Measurements from ENCODE around the gene TSHZ1.

Gene TSHZ1

DNA sequence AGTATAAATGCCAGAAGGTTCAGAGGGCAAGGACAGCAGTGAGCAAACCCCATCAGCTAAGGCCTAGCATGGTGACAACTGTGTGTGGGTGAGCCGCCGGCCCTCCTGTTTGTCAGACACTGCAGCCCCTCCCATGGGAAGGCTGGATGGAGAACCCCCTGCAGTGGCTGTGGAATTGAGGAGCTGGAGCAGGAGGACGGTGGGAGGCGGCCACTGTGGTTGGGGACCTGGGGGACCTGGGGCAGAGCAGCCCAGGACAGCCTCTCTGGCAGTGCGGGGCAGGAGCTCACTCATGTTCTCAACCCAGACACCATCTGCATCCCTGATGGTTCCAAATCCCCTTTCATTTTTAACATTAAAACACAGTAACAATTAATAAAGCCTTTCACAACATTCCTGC is 68.8 kb downstream of the TSHZ1 start:
- no peak overlapping the region for H3K27ac Mint-ChIP-seq
- H3K27me3 Mint-ChIP-seq (ENCODE audit: low read depth, poor library complexity): peaks cover 2% of the 10 kb centered on the region
- no peak overlapping the region for H3K4me3 Mint-ChIP-seq
- no peaks in the 10 kb centered on the region for H3K9me3 Mint-ChIP-seq
- H3K36me3 Mint-ChIP-seq (ENCODE audit: low read depth): peaks cover 61% of the 10 kb centered on the region
- DNase-seq: no peak
- H3K4me1 Mint-ChIP-seq: peaks cover 61% of the 10 kb centered on the region
- TF ChIP-seq, protein P1, sequence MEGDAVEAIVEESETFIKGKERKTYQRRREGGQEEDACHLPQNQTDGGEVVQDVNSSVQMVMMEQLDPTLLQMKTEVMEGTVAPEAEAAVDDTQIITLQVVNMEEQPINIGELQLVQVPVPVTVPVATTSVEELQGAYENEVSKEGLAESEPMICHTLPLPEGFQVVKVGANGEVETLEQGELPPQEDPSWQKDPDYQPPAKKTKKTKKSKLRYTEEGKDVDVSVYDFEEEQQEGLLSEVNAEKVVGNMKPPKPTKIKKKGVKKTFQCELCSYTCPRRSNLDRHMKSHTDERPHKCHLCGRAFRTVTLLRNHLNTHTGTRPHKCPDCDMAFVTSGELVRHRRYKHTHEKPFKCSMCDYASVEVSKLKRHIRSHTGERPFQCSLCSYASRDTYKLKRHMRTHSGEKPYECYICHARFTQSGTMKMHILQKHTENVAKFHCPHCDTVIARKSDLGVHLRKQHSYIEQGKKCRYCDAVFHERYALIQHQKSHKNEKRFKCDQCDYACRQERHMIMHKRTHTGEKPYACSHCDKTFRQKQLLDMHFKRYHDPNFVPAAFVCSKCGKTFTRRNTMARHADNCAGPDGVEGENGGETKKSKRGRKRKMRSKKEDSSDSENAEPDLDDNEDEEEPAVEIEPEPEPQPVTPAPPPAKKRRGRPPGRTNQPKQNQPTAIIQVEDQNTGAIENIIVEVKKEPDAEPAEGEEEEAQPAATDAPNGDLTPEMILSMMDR (IDR thresholded peaks at IDR 0.05): no peak

DNA sequence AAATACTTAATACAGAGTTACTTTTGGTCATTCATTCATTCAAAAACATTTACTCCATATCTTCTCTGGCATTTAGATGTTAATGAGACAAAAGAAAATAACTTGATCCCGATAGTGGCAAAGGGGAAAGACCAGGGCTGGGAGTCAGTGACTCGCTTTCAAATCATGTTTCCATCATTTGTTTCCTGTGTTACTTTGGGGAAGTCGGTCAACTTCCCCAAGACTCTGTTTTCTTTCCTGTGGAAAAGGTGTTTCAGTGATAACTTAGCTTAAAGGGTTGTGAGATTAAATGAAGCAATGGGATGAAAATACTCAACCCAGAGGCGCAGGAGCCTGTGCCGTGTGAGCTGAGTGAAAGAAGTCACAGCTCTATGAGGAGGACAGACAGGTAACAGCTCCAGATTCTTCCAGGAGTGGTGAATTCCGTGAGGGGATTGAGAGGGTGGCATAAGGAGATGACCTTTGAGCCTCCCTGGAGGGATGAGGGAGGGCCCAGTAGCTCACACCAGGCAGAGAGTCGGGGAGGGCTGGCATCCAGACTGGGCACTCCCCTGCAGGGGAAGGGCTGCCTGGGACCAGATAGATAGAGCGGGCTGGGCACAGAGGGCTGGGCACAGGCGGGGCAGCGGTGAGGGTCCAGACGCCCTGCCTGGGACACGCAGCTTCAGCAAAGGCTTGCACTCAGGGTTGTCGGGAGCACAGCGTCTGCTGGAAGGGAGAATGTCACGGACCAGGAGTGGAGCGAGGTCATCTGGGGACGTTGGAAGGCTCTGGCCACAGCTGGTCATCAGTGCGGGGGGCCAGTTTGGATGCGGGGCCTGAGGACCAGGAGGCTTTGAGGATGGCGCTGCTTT is 70.1 kb downstream of the TSHZ1 start:
- Mint-ChIP-seq H3K27me3 (ENCODE audit: low read depth, poor library complexity) (peaks cover 2% of the 10 kb centered on the region), H3K9me3 (peaks cover 6% of the 10 kb centered on the region), H3K27ac (no peak overlapping the region), H3K36me3 (ENCODE audit: low read depth) (peaks cover 74% of the 10 kb centered on the region), H3K4me3 (no peak overlapping the region), H3K4me1 (peaks cover 51% of the 10 kb centered on the region)
- no peak for DNase-seq
- TF ChIP-seq, protein P1 (IDR thresholded peaks at IDR 0.05): no peak

DNA sequence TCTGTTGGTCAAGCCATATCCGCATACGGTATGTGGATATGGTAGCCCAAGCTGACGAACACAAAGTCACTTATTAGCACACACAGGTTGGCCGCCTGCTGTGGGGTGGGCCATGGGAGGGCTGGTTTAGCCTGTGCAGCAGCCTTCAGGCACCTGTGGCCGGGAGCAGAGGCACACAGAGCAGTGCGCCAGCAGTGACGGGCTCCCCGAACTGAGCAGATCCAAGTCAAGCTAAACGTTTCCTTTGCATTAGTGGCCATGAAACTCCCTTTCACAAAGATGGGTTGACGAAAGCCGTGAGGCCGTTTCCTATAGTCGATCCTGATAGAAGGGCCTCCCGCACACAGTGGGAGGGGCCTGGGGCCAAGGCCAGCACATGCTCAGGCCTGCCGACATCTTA is 72.1 kb downstream of the TSHZ1 start:
- Mint-ChIP-seq H3K4me1 (peaks cover 33% of the 10 kb centered on the region), H3K9me3 (peaks cover 12% of the 10 kb centered on the region), H3K4me3 (no peak overlapping the region), H3K36me3 (ENCODE audit: low read depth) (peaks cover 83% of the 10 kb centered on the region), H3K27ac (no peak overlapping the region), H3K27me3 (ENCODE audit: low read depth, poor library complexity) (peaks cover 2% of the 10 kb centered on the region)
- TF ChIP-seq, protein P1 (IDR thresholded peaks at IDR 0.05): no peak
- no peak for DNase-seq

DNA sequence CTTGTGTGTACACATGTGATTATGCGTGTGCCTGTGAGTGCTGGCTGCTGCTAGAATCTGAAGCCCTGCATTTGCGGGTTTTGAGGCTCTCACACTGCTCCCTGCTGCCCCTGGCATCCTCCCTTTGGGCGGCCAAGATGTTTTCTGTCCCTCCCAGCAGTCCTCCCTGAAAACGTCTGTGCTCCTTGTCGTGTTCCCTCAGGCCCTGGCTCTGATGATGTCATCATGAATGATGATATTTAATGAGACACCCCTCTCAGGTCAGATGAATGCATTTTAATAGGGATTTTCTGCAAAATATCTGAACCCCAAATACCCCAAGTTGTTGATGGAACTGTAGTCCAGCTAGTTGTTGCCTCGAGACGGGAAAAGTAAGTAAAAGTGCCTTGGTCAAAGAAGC is 73.1 kb downstream of the TSHZ1 start:
- Mint-ChIP-seq H3K4me1 (peaks cover 29% of the 10 kb centered on the region), H3K4me3 (no peak overlapping the region), H3K36me3 (ENCODE audit: low read depth) (peaks cover 93% of the 10 kb centered on the region), H3K9me3 (peaks cover 12% of the 10 kb centered on the region), H3K27me3 (ENCODE audit: low read depth, poor library complexity) (peaks cover 2% of the 10 kb centered on the region), H3K27ac (no peak overlapping the region)
- no peak for DNase-seq
- TF ChIP-seq, protein P1 (IDR thresholded peaks at IDR 0.05): no peak

DNA sequence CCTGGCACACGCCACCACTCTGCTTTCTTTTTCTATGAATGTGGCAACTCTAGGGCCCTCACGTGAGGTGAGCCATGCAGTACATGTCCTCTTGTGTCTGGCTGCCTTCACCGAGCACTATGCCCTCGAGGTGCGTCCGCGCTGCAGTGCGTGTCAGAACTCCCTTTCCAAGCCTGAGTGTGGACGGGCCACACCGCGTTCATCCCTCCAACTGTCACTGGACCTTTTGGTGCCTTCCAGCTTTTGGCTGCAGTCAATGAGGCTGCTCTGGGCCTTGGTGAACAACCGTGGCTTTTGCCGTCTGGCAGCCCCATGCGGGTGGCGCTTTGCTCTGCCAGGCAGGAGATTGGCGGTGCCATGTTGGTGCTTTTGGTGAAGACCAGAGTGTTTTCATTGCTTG is 74.0 kb downstream of the TSHZ1 start:
- Mint-ChIP-seq H3K4me1 (peaks cover 22% of the 10 kb centered on the region), H3K27ac (no peak overlapping the region), H3K36me3 (ENCODE audit: low read depth) (peaks cover 96% of the 10 kb centered on the region), H3K27me3 (ENCODE audit: low read depth, poor library complexity) (peaks cover 2% of the 10 kb centered on the region), H3K4me3 (no peak overlapping the region), H3K9me3 (peaks cover 12% of the 10 kb centered on the region)
- no peak for DNase-seq
- TF ChIP-seq, protein P1 (IDR thresholded peaks at IDR 0.05): no peak

DNA sequence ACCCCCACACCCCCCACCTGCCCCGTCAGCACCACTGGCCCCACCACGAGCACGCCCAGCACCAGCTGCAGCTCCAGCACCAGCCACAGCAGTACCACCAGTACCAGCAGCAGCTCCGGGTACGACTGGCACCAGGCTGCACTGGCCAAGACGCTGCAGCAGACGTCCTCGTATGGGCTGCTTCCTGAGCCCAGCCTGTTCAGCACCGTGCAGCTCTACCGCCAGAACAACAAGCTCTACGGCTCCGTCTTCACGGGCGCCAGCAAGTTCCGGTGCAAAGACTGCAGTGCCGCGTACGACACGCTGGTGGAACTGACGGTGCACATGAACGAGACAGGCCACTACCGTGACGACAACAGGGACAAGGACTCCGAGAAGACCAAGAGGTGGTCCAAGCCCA is 75.3 kb downstream of the TSHZ1 start:
- no peak overlapping the region for H3K27ac Mint-ChIP-seq

More for the DNA sequence above, 75.3 kb downstream of the TSHZ1 start:
- Mint-ChIP-seq H3K27me3 (ENCODE audit: low read depth, poor library complexity) (peaks cover 2% of the 10 kb centered on the region), H3K36me3 (ENCODE audit: low read depth) (peaks cover 98% of the 10 kb centered on the region), H3K4me3 (no peak overlapping the region), H3K4me1 (peaks cover 9% of the 10 kb centered on the region), H3K9me3 (peaks cover 12% of the 10 kb centered on the region)
- TF ChIP-seq, protein P1 (IDR thresholded peaks at IDR 0.05): no peak
- no peak for DNase-seq
